GM19043 (cell line): ENCODE data around the gene SLC6A18.

ENCODE experiments used
- ATAC-seq: cut with Tn5 transposase; IDR thresholded peaks from one replicate; pipeline ENCODE4 v1.9.1; 2021; ENCODE audit warnings: low read depth; ENCODE audit not compliant: unreplicated experiment

The SLC6A18 gene

GRCh38 chr5:1202026-1202797 lies 23.0 kb upstream of the SLC6A18 start:
- no peak for ATAC-seq

- ATAC-seq: no peak
These were observed 22.4 kb upstream of the SLC6A18 start for GRCh38 chr5:1202798-1203185.

- no peak for ATAC-seq
These were observed 21.7 kb upstream of the SLC6A18 start for GRCh38 chr5:1203311-1203967.

- ATAC-seq: no peak
These were observed 21.1 kb upstream of the SLC6A18 start for GRCh38 chr5:1203968-1204692.

- ATAC-seq: no peak
These were observed 20.4 kb upstream of the SLC6A18 start for GRCh38 chr5:1204693-1205242.

- no peak for ATAC-seq
These were observed 19.7 kb upstream of the SLC6A18 start for GRCh38 chr5:1205255-1206180.

GRCh38 chr5:1206521-1207412 lies 18.4 kb upstream of the SLC6A18 start:
- ATAC-seq: no peak

- ATAC-seq: no peak
These were observed 17.6 kb upstream of the SLC6A18 start for GRCh38 chr5:1207555-1207954.

GRCh38 chr5:1208221-1208742 lies 16.9 kb upstream of the SLC6A18 start:
- ATAC-seq: no peak

GRCh38 chr5:1208743-1209488 lies 16.3 kb upstream of the SLC6A18 start:
- ATAC-seq: no peak

GRCh38 chr5:1209489-1209852 lies 15.7 kb upstream of the SLC6A18 start:
- ATAC-seq: no peak

GRCh38 chr5:1209896-1210776 lies 15.0 kb upstream of the SLC6A18 start:
- ATAC-seq: no peak

- no peak for ATAC-seq
These were observed 14.3 kb upstream of the SLC6A18 start for GRCh38 chr5:1210832-1211251.

GRCh38 chr5:1211701-1212100 lies 13.5 kb upstream of the SLC6A18 start:
- ATAC-seq: no peak

- ATAC-seq: no peak
These were observed 12.9 kb upstream of the SLC6A18 start for GRCh38 chr5:1212271-1212670.

- no peak for ATAC-seq
These were observed 12.3 kb upstream of the SLC6A18 start for GRCh38 chr5:1212881-1213280.

GRCh38 chr5:1213508-1214162 lies 11.5 kb upstream of the SLC6A18 start:
- ATAC-seq: no peak
